ENCODE results near the gene GH1. TPM values are rescaled to one million over a fixed set of nuclear protein-coding genes. Genes with fewer than 3 reads are reported as not detected.
"Not testable (repeated sequence)": the region's sequence is repeated elsewhere in the genome, so short reads cannot be mapped to it uniquely, and the experiment has no call there.

The GH1 gene
- polyA plus RNA-seq, 1 donor from 2014 or later, result 2.0 TPM

- Mint-ChIP-seq H3K4me1 (peaks cover 10 to 12% (median 10%) of the 10 kb centered on the region in 3 donors), H3K9me3 (no peaks in the 10 kb centered on the region), H3K4me3 (no peak overlapping the region), H3K36me3 (no peaks in the 10 kb centered on the region), H3K27me3 (no peaks in the 10 kb centered on the region), H3K27ac (no peak overlapping the region)
These were observed 37.9 kb downstream of the GH1 start for GRCh38 chr17:63880706-63881105.

DNA sequence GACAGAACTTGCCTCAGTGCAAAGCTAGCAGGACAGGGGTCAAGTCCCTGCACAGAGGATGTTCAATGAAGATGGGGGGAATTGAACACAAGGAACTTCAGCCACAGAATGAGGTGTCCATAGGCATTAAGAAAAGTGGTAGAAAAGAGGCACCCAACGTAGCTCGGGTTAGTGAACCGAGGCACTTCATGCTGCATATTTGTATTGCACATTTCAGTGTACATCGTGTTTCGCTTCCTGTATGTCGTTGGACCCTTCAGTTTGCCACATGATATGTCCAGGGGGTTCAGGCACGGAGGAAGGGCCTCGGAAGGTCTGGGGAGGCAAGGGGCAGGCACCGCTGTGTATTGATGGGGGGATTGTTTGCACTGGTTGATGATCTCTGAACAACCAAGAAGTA lies 40.2 kb downstream of the GH1 start:
- not testable (repeated sequence) for H3K27me3 Mint-ChIP-seq, H3K36me3 Mint-ChIP-seq, H3K9me3 Mint-ChIP-seq
- Mint-ChIP-seq H3K27ac (peak overlapping the region in 1 of 3 donors; percentile 20), H3K4me1 (peaks cover 10 to 12% (median 12%) of the 10 kb centered on the region in 3 donors), H3K4me3 (peak overlapping the region in 3 of 4 donors; percentile 68 to 84 (median 80))

- H3K4me1 Mint-ChIP-seq, result peaks cover 10 to 12% (median 12%) of the 10 kb centered on the region in 3 donors
- not testable (repeated sequence) for H3K4me3 Mint-ChIP-seq, H3K36me3 Mint-ChIP-seq, H3K9me3 Mint-ChIP-seq, H3K27ac Mint-ChIP-seq, H3K27me3 Mint-ChIP-seq
These were observed 43.9 kb downstream of the GH1 start for GRCh38 chr17:63874693-63875092.

DNA sequence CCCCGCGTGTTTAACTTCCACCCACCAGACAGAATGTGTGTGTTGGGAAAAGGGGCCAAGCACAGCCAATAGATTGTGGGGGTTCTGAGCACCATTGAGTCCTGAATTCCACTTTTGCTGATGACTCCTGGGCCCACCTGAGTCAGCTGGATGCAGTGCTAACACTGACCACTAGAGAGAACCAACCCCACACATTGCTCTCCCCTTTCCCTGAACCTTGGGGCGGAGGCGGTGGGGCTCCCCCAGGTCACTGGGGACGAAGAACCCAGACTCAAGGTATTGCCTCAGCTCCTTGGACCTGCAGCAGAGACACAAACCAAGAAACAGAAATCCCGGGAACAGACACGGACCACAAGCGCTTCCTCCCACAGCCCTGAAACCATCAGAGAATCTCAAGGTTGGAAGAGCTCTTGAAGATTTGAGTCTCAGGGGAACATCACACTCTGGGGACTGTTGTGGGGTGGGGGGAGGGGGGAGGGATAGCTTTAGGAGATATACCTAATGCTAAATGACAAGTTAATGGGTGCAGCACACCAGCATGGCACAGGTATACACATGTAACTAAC lies 44.5 kb downstream of the GH1 start:
- not testable (repeated sequence) for H3K27ac Mint-ChIP-seq, H3K27me3 Mint-ChIP-seq, H3K36me3 Mint-ChIP-seq, H3K9me3 Mint-ChIP-seq
- H3K4me1 Mint-ChIP-seq, result peaks cover 6 to 10% (median 10%) of the 10 kb centered on the region in 3 donors
- peak overlapping the region in 2 of 4 donors; percentile 54 to 81 for H3K4me3 Mint-ChIP-seq

DNA sequence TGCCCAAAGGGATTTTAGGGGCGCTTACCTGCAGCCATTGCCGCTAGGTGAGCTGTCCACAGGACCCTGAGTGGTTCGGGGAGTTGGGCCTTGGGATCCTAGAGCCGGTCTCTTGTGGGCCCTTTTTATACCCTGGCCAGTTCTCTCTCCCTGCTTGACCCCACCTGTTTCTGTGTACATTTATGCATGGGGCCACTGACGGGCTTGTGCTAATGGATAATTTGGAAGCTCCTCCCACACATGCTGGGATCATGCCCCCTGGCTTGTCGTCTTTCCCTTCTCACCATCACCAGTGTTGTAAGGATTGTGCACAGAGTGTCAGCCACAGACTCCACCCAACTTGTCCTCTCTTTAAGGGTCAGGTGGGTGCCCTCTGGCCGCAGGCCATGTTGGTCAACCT lies 45.1 kb downstream of the GH1 start, which contains the start of gene CSH2:
Gene CSH2, minus strand, starts transcription at position 101 of the 400 bp plus-strand sequence. Its CDS starts 63 bp downstream, at position 38.
- H3K4me3 Mint-ChIP-seq, result peak within 1 kb of the TSS in 2 of 4 donors; percentile 54 to 81
- not testable (repeated sequence) for H3K27me3 Mint-ChIP-seq

DNA sequence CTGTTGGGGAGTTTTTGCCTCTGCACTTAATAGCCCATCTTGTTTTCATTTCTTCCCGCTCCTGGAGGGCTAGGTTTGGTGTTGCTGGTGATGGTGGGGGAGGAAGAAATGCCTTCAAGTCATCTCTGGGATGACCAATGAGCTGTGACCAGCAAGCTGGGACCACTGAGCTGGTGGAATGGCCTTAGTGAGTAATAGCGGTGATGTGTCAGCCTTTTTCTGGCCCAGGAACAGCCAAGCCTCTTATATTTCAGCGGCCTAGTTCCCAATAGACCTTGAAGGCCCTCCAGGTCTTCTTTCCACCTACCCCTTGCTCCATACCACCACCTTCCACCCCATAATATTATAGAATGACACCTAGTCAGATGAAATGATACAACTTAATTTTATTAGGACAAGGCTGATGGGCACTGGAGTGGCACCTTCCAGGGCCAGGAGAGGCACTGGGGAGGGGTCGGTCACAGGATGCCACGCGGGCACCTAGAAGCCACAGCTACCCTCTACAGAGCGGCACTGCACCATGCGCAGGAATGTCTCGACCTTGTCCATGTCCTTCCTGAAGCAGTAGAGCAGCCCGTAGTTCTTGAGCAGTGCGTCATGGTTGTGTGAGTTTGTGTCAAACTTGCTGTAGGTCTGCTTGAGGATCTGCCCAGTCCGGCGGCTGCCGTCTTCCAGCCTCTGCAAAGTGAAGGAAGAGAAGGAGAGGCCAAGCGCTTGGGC lies 46.8 kb downstream of the GH1 start:
- not testable (repeated sequence) for H3K9me3 Mint-ChIP-seq, H3K27ac Mint-ChIP-seq, H3K4me3 Mint-ChIP-seq, H3K4me1 Mint-ChIP-seq, H3K27me3 Mint-ChIP-seq, H3K36me3 Mint-ChIP-seq

More for the DNA sequence above, 45.1 kb downstream of the GH1 start, which contains the start of gene CSH2:
- not testable (repeated sequence) for H3K4me1 Mint-ChIP-seq, H3K27ac Mint-ChIP-seq, H3K36me3 Mint-ChIP-seq, H3K9me3 Mint-ChIP-seq

DNA sequence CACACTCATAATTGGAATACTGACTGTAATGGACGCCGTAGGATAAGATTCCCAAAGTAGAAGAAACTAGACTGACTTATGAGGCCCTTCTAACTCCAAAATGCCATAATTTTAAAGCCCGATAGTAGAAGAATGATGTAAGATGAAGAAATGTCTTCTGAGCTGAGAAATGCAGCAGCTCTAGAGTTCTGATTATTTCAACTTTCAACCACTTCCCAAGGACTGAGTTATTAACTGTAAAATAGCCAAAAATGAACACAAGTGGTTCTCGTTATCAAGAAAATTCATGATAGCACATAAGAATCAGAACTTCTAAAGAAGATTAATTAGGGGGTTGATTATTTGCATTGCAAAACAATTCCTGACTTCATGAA lies 48.4 kb downstream of the GH1 start:
- not testable (repeated sequence) for H3K36me3 Mint-ChIP-seq, H3K4me1 Mint-ChIP-seq, H3K27me3 Mint-ChIP-seq, H3K4me3 Mint-ChIP-seq, H3K27ac Mint-ChIP-seq, H3K9me3 Mint-ChIP-seq

DNA sequence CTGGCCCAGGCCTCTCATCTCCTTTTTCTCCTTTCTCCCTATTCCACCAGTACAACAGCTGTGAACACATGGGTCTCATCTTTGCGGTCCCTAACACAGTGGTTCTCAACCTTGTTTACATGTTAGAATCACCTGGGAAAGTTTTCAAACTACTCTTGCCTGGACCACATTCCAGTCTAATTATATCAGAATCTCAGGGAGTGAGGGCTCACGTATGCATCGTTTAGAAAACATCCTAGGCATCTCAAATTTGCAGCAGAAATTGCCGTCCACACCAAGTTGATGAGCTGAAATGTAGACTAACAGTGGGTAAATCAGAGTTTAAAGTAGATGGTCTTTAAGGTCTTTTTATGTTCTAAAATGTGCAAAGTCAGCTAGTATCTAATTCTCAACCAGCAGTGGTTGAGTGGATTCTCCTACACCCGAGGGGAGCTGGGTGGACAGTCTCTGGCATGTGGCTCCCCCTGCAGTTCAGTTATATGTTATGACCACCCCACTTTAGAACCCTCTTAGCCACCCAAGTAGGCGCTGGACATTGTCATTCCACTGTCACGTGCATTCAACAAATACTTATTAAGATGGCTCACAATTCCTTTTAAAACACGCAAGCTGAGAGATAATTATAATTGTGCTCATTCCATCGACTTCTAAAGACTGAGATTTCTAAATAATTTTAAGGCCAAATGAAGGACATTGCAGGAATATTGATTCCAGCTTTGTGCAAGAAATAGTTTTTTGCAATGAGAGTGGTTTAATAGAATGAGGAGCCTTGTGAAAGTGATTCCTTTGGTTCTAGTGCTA lies 48.9 kb downstream of the GH1 start:
- not testable (repeated sequence) for H3K4me1 Mint-ChIP-seq, H3K9me3 Mint-ChIP-seq, H3K27ac Mint-ChIP-seq, H3K36me3 Mint-ChIP-seq, H3K27me3 Mint-ChIP-seq, H3K4me3 Mint-ChIP-seq

Other genes starting within 250 kb of the GH1 start
- 845 TPM for gene LIMD2, start 218.7 kb downstream of the GH1 start, polyA plus RNA-seq
- 24.9 TPM for gene STRADA, start 177.0 kb downstream of the GH1 start, polyA plus RNA-seq
- gene CCDC47, start 145.2 kb downstream of the GH1 start, polyA plus RNA-seq, result 36.7 TPM
- gene DDX42, start 144.7 kb downstream of the GH1 start, polyA plus RNA-seq, result 16.2 TPM
- gene PSMC5, start 91.4 kb downstream of the GH1 start, polyA plus RNA-seq, result 139 TPM
- gene FTSJ3, start 91.2 kb downstream of the GH1 start, polyA plus RNA-seq, result 28.7 TPM
- 96.1 TPM for gene SMARCD2, start 76.2 kb downstream of the GH1 start, polyA plus RNA-seq
- not detected for gene CSH2, start 45.2 kb downstream of the GH1 start, polyA plus RNA-seq
- gene GH2, start 36.9 kb downstream of the GH1 start, polyA plus RNA-seq, result not detected
- not detected for gene CSH1, start 22.3 kb downstream of the GH1 start, polyA plus RNA-seq
- gene CSHL1, start 7.6 kb downstream of the GH1 start, polyA plus RNA-seq, result not detected
- 1,452 TPM for gene CD79B, start 13.5 kb upstream of the GH1 start, polyA plus RNA-seq
- 0.10 TPM for gene SCN4A, start 54.1 kb upstream of the GH1 start, polyA plus RNA-seq
- 3.2 TPM for gene PRR29, start 79.5 kb upstream of the GH1 start, polyA plus RNA-seq
- gene ICAM2, start 101.8 kb upstream of the GH1 start, polyA plus RNA-seq, result 183 TPM
- 9.6 TPM for gene ERN1, start 211.3 kb upstream of the GH1 start, polyA plus RNA-seq

Measured in IgD-negative memory B cell (primary cell).